NCI-H69 (cell line): ENCODE measurements around the gene ARHGAP4.

Experiments used
- DNase-seq: peaks from one replicate; lab custom pipeline; 2025; lab: John Stamatoyannopoulos, UW

Gene ARHGAP4

GRCh38 chrX:153880440-153880815 is 45.6 kb downstream of the ARHGAP4 start:
- peak; percentile 58 for DNase-seq

- DNase-seq, result peak; percentile 57
These were observed 46.2 kb downstream of the ARHGAP4 start for GRCh38 chrX:153879741-153880439.

- peak; percentile 93 for DNase-seq
These were observed 47.0 kb downstream of the ARHGAP4 start for GRCh38 chrX:153878969-153879653.

GRCh38 chrX:153878345-153878744 is 47.7 kb downstream of the ARHGAP4 start:
- DNase-seq, result peak; percentile 36

- DNase-seq, result peak; percentile 11
These were observed 48.3 kb downstream of the ARHGAP4 start for GRCh38 chrX:153877571-153878261.

- DNase-seq, result no peak
These were observed 50.0 kb downstream of the ARHGAP4 start for GRCh38 chrX:153876112-153876491.

GRCh38 chrX:153875391-153876111 is 50.5 kb downstream of the ARHGAP4 start:
- DNase-seq, result peak; percentile 68

- no peak for DNase-seq
These were observed 51.5 kb downstream of the ARHGAP4 start for GRCh38 chrX:153874366-153875125.

GRCh38 chrX:153874085-153874365 is 52.0 kb downstream of the ARHGAP4 start:
- DNase-seq, result no peak

GRCh38 chrX:153873282-153874084 is 52.6 kb downstream of the ARHGAP4 start:
- peak; percentile 66 for DNase-seq

- DNase-seq, result no peak
These were observed 53.9 kb downstream of the ARHGAP4 start for GRCh38 chrX:153871946-153872878.

GRCh38 chrX:153871451-153871850 is 54.6 kb downstream of the ARHGAP4 start:
- DNase-seq, result no peak

GRCh38 chrX:153870791-153871360 is 55.2 kb downstream of the ARHGAP4 start:
- DNase-seq, result no peak

GRCh38 chrX:153870288-153870690 is 55.8 kb downstream of the ARHGAP4 start:
- no peak for DNase-seq

- no peak for DNase-seq
These were observed 56.4 kb downstream of the ARHGAP4 start for GRCh38 chrX:153869473-153870287.

- no peak for DNase-seq
These were observed 57.2 kb downstream of the ARHGAP4 start for GRCh38 chrX:153868576-153869472.

- no peak for DNase-seq
These were observed 58.4 kb downstream of the ARHGAP4 start for GRCh38 chrX:153867671-153868070.

- DNase-seq, result peak; percentile 6
These were observed 58.9 kb downstream of the ARHGAP4 start for GRCh38 chrX:153867139-153867538.
